ENCODE data around the gene CCDC78.

DNA sequence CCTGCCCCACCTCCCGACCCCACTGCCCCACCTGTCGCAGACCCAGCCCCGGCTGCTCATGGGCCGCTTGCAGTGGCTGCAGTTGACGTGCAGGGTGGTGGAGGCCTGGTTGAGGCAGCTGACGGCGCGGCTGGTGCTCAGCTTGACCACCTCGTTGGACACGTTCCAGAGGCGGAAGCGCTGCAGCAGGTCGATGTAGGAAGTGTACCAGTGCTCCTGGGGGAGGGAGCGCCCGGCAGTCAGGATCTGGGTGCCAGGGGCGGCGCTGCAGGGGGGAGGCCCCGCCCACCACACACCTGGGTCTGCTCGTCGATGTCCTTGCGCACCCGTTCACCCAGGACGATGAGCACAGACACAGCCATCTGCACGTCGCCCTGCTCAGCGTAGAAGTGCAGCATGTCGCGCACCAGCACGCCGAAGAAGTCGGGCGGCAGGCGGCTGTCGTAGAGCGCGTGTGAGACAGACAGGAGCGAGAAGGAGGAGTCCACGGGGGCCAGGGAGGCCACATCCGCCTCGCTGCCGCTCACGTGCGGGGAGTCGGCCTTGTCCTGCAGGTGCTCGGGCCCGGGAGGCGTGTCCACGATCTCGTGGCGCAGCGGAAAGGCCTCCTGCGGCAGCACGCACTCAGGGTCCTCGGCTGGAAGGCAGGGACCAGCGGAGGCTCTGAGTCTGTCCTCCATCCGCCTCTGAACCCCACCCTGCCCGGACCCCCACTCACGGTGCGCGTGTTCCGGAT lies 41.1 kb downstream of the CCDC78 start:
- TF ChIP-seq, protein P1, sequence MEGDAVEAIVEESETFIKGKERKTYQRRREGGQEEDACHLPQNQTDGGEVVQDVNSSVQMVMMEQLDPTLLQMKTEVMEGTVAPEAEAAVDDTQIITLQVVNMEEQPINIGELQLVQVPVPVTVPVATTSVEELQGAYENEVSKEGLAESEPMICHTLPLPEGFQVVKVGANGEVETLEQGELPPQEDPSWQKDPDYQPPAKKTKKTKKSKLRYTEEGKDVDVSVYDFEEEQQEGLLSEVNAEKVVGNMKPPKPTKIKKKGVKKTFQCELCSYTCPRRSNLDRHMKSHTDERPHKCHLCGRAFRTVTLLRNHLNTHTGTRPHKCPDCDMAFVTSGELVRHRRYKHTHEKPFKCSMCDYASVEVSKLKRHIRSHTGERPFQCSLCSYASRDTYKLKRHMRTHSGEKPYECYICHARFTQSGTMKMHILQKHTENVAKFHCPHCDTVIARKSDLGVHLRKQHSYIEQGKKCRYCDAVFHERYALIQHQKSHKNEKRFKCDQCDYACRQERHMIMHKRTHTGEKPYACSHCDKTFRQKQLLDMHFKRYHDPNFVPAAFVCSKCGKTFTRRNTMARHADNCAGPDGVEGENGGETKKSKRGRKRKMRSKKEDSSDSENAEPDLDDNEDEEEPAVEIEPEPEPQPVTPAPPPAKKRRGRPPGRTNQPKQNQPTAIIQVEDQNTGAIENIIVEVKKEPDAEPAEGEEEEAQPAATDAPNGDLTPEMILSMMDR (IDR thresholded peaks at IDR 0.05; ENCODE audit: insufficient read depth, low read length, poor library complexity, severe bottlenecking), result no peak
- TF ChIP-seq EZH2phosphoT487 (conservative IDR thresholded peaks at IDR 0.05; ENCODE audit: low read length), result no peak
